CD14-positive monocyte (primary cell): ENCODE measurements around the gene HNF4A. TPM values are rescaled to one million over a fixed set of nuclear protein-coding genes. Genes with fewer than 3 reads are reported as not detected.

ENCODE experiments used
- DNase-seq, 3 donors: peaks; one replicate each; pipeline ENCODE4 v3.0.0-alpha.2; 2011 to 2022
- H2AFZ ChIP-seq: 2 replicates; pipeline ENCODE4 v1.6.0; 2012; ENCODE audit warnings: mild to moderate bottlenecking, low read depth, low read length, inconsistent platforms; ENCODE audit not compliant: insufficient read depth, poor library complexity, severe bottlenecking
- H3K27ac ChIP-seq, 2 donors: 1 replicate in 1 of 2; 2 replicates in 1 of 2; pipeline ENCODE4 v1.5.1; 2012 to 2013; ENCODE audit warnings: low read length in 2 of 2, control low read depth in 1 of 2, inconsistent platforms in 1 of 2, low read depth in 1 of 2, mild to moderate bottlenecking in 1 of 2
- H3K27me3 ChIP-seq, 2 donors: one replicate each; pipeline versions ENCODE4 v1.6.0 to v1.6.1; 2011 to 2013; ENCODE audit warnings: low read length in 2 of 2; ENCODE audit not compliant: control insufficient read depth in 2 of 2, insufficient read depth in 2 of 2
- H3K36me3 ChIP-seq, 2 donors: replicated peaks in 1 of 2; 1 replicate in 1 of 2; 2 replicates in 1 of 2; pipeline versions ENCODE4 v1.5.1 to v1.6.1; 2012 to 2013; ENCODE audit warnings: low read length in 2 of 2, control low read depth in 1 of 2, inconsistent platforms in 1 of 2, mild to moderate bottlenecking in 1 of 2; ENCODE audit not compliant: insufficient read depth in 2 of 2, control insufficient read depth in 1 of 2
- H3K4me1 ChIP-seq, 2 donors: 1 replicate in 1 of 2; 2 replicates in 1 of 2; pipeline versions ENCODE4 v1.5.1 to v1.6.1; 2012 to 2013; ENCODE audit warnings: low read length in 2 of 2, control low read depth in 1 of 2, inconsistent platforms in 1 of 2, mild to moderate bottlenecking in 1 of 2, moderate library complexity in 1 of 2; ENCODE audit not compliant: insufficient read depth in 2 of 2, control insufficient read depth in 1 of 2
- H3K4me2 ChIP-seq: replicated peaks from 2 replicates; pipeline ENCODE3; 2012; ENCODE audit warnings: low read length, moderate library complexity, mild to moderate bottlenecking; ENCODE audit not compliant: poor library complexity, severe bottlenecking; ENCODE audit errors: extremely low read depth
- H3K4me3 ChIP-seq, 3 experiments: fragments of 200-600 bp in 1 of 3; sonication (generic) in 1 of 3; replicated peaks in 1 of 3; 1 replicate in 2 of 3; 2 replicates in 1 of 3; pipeline ENCODE4 v1.5.1; 2011 to 2013; ENCODE audit warnings: low read length in 3 of 3, mild to moderate bottlenecking in 3 of 3, control low read depth in 2 of 3, low read depth in 2 of 3, inconsistent platforms in 1 of 3, moderate library complexity in 1 of 3
- H3K79me2 ChIP-seq: 2 replicates; pipeline ENCODE4 v1.6.0; 2012; ENCODE audit warnings: mild to moderate bottlenecking, control low read depth, inconsistent platforms, low read length, moderate library complexity; ENCODE audit not compliant: insufficient read depth
- H3K9ac ChIP-seq: 2 replicates; pipeline ENCODE4 v1.6.0; 2017; ENCODE audit warnings: low read length, mild to moderate bottlenecking; ENCODE audit not compliant: insufficient read depth, poor library complexity, severe bottlenecking
- H3K9me3 ChIP-seq, 2 donors: replicated peaks in 1 of 2; 1 replicate in 1 of 2; 2 replicates in 1 of 2; pipeline versions ENCODE4 v1.5.1 to v1.6.1; 2012 to 2013; ENCODE audit warnings: low read length in 2 of 2, control low read depth in 1 of 2; ENCODE audit not compliant: control insufficient read depth in 1 of 2, insufficient read depth in 1 of 2
- H4K20me1 ChIP-seq: 2 replicates; pipeline ENCODE4 v1.6.0; 2012; ENCODE audit warnings: mild to moderate bottlenecking, low read length, control low read depth, moderate library complexity; ENCODE audit not compliant: insufficient read depth
- H3K27ac Mint-ChIP-seq, 7 donors: one replicate each; pipeline ENCODE4 v1.8.0; 2020; ENCODE audit warnings: mild to moderate bottlenecking in 7 of 7, mixed read lengths in 7 of 7, moderate library complexity in 6 of 7, inconsistent platforms in 2 of 7
- H3K27me3 Mint-ChIP-seq, 3 donors: one replicate each; pipeline ENCODE4 v1.8.0; 2021 to 2022; ENCODE audit warnings: low read depth in 3 of 3, mild to moderate bottlenecking in 3 of 3, mixed read lengths in 3 of 3, moderate library complexity in 3 of 3, inconsistent platforms in 1 of 3
- H3K36me3 Mint-ChIP-seq, 2 donors: one replicate each; pipeline ENCODE4 v1.8.0; 2020; ENCODE audit warnings: mixed read lengths in 2 of 2, inconsistent platforms in 1 of 2, mild to moderate bottlenecking in 1 of 2
- H3K4me1 Mint-ChIP-seq: one replicate; pipeline ENCODE4 v1.8.0; 2020; ENCODE audit warnings: mild to moderate bottlenecking, mixed read lengths
- H3K4me3 Mint-ChIP-seq, 2 donors: one replicate each; pipeline ENCODE4 v1.8.0; 2020; ENCODE audit warnings: mild to moderate bottlenecking in 2 of 2, mixed read lengths in 2 of 2, moderate library complexity in 1 of 2
- H3K9me3 Mint-ChIP-seq, 7 donors: one replicate each; pipeline ENCODE4 v1.8.0; 2020 to 2022; ENCODE audit warnings: mixed read lengths in 7 of 7, mild to moderate bottlenecking in 6 of 7, moderate library complexity in 6 of 7, inconsistent platforms in 2 of 7
- CTCF ChIP-seq: fragments of 200-600 bp; IDR thresholded peaks from one replicate; pipeline ENCODE4 v1.8.0; 2022; ENCODE audit warnings: antibody characterized with exemption, mild to moderate bottlenecking
- WGBS: methylation state at CpG from one replicate; pipeline ENCODE4 v1.1.5; 2013; ENCODE audit warnings: missing lambda C conversion rate; ENCODE audit not compliant: insufficient coverage; 5-methylcytosine and 5-hydroxymethylcytosine counted together
- intact Hi-C, 2 donors: fragments of 100-400 bp; cut with micrococcal nuclease; formaldehyde crosslinking; loops; one replicate each; pipeline versions ENCODE4 v1.15.0 to v1.15.1; 2023
- polyA plus RNA-seq, 3 donors: library from polyadenylated mRNA; depleted of rRNA in 1 of 3; unstranded in 2 of 3; stranded (reverse) in 1 of 3; fragments of 300-500 nt in 2 of 3; fragments of >200 nt in 1 of 3; fragmentation: Illumina TruSeq in 2 of 3; gene quantifications; 1 replicate in 2 of 3; 2 replicates in 1 of 3; pipeline ENCODE4 v1.2.3, GENCODE V29; 2012 to 2021

The HNF4A gene
- polyA plus RNA-seq, 3 donors: not detected

- peaks cover 0 to 8% (median 3%) of the 10 kb centered on the region in 3 donors for H3K27me3 Mint-ChIP-seq
- 87% methylated on average over 13 of the region's 18 CpGs for WGBS
- no peak overlapping the region for H3K9ac ChIP-seq
Measured at GRCh38 chr20:44402391-44403193, 47.1 kb downstream of the HNF4A start.

More at GRCh38 chr20:44402391-44403193, 47.1 kb downstream of the HNF4A start:
- H3K36me3 Mint-ChIP-seq: no peaks in the 10 kb centered on the region
- Histone ChIP-seq H3K9me3 (no peaks in the 10 kb centered on the region), H3K27me3 (no peaks in the 10 kb centered on the region), H3K4me2 (no peak overlapping the region), H3K4me3 (no peak overlapping the region), H3K4me1 (no peaks in the 10 kb centered on the region), H3K36me3 (no peaks in the 10 kb centered on the region), H2AFZ (no peak overlapping the region), H3K27ac (no peak overlapping the region), H3K79me2 (no peaks in the 10 kb centered on the region), H4K20me1 (no peaks in the 10 kb centered on the region)
- H3K4me1 Mint-ChIP-seq: no peaks in the 10 kb centered on the region
- peaks cover 0 to 3% (median 0%) of the 10 kb centered on the region in 7 donors for H3K9me3 Mint-ChIP-seq
- DNase-seq: no peak
- TF ChIP-seq CTCF: no peak
- intact Hi-C loops: no loop called here
- no peak overlapping the region for H3K4me3 Mint-ChIP-seq
- peak overlapping the region in 2 of 7 donors; percentile 2 to 5 for H3K27ac Mint-ChIP-seq
